ENCODE data around the gene PALM. TPM values are rescaled to one million over a fixed set of nuclear protein-coding genes. Genes with fewer than 3 reads are reported as not detected.

The PALM gene
- total RNA-seq, 1 experiment from 2014 or later: 18.5 TPM

GRCh38 chr19:750640-751423 lies 42.1 kb downstream of the PALM start, which contains the start of gene MISP:
MISP (plus strand) TSS chr19:751112; CDS start chr19:756947, 5,835 bp downstream.
- Histone ChIP-seq H3K27ac (ENCODE audit: insufficient read length, low read depth, low read length) (no peak within 1 kb of the TSS), H3K18ac (ENCODE audit: insufficient read length, low read depth, low read length) (no peak within 1 kb of the TSS), H3K4ac (ENCODE audit: low read depth, low read length) (no peak within 1 kb of the TSS), H4K5ac (ENCODE audit: insufficient read length, low read depth, low read length) (no peak within 1 kb of the TSS), H4K20me1 (ENCODE audit: control insufficient read depth, insufficient read depth, insufficient read length) (no peaks in the 10 kb centered on the region), H3K23me2 (ENCODE audit: insufficient read length, low read depth, low read length, poor library complexity, severe bottlenecking) (no peaks in the 10 kb centered on the region), H2AK5ac (ENCODE audit: insufficient read length, low read length) (no peak within 1 kb of the TSS), H3K27me3 (ENCODE audit: insufficient read depth, low read length) (no peaks in the 10 kb centered on the region), H2BK15ac (ENCODE audit: low read depth, low read length) (no peak within 1 kb of the TSS), H2BK120ac (ENCODE audit: low read depth, low read length, poor library complexity, severe bottlenecking) (no peak within 1 kb of the TSS), H2BK12ac (ENCODE audit: insufficient read length, low read depth, low read length) (no peak within 1 kb of the TSS), H3K4me1 (ENCODE audit: insufficient read depth, low read length) (no peaks in the 10 kb centered on the region), H3K9me3 (ENCODE audit: control insufficient read depth, low read depth, low read length) (no peaks in the 10 kb centered on the region), H2BK5ac (ENCODE audit: insufficient read length, low read length) (no peak within 1 kb of the TSS), H3K4me2 (ENCODE audit: insufficient read depth, insufficient read length, low read length) (no peak within 1 kb of the TSS), H2BK20ac (ENCODE audit: low read depth, low read length, poor library complexity, severe bottlenecking) (no peak within 1 kb of the TSS), H4K8ac (replicated peaks; ENCODE audit: insufficient read length, low read depth, low read length) (no peak within 1 kb of the TSS), H3K79me2 (ENCODE audit: insufficient read depth, low read length) (no peaks in the 10 kb centered on the region), H4K91ac (ENCODE audit: insufficient read length, low read depth, low read length) (no peak within 1 kb of the TSS), H3K14ac (ENCODE audit: insufficient read depth, low read length) (no peak within 1 kb of the TSS), H3K56ac (ENCODE audit: insufficient read length, low read depth, low read length) (no peak within 1 kb of the TSS), H2AFZ (ENCODE audit: low read length) (no peak within 1 kb of the TSS), H3K79me1 (ENCODE audit: insufficient read depth, low read depth, low read length, poor library complexity, severe bottlenecking) (no peaks in the 10 kb centered on the region), H3K9ac (ENCODE audit: extremely low read depth, insufficient read length, low read length) (no peak within 1 kb of the TSS), H3K23ac (ENCODE audit: insufficient read length, low read depth, low read length) (no peak within 1 kb of the TSS), H3T11ph (ENCODE audit: low read length) (no peak within 1 kb of the TSS)
- H3K9me3 Mint-ChIP-seq: peaks cover 2 to 5% of the 10 kb centered on the region in 2 experiments; a peak in 3 of 5 replicates
- H3K4me1 Mint-ChIP-seq: 0 out of 4 replicates have a peak, but pooled peaks cover 0 to 8% of the 10 kb centered on the region in 2 experiments
- no CpG with 5 or more reads among the region's 31 CpGs for WGBS (ENCODE audit: extremely low coverage, insufficient read length, low lambda C conversion rate)
- TF ChIP-seq, protein P1, sequence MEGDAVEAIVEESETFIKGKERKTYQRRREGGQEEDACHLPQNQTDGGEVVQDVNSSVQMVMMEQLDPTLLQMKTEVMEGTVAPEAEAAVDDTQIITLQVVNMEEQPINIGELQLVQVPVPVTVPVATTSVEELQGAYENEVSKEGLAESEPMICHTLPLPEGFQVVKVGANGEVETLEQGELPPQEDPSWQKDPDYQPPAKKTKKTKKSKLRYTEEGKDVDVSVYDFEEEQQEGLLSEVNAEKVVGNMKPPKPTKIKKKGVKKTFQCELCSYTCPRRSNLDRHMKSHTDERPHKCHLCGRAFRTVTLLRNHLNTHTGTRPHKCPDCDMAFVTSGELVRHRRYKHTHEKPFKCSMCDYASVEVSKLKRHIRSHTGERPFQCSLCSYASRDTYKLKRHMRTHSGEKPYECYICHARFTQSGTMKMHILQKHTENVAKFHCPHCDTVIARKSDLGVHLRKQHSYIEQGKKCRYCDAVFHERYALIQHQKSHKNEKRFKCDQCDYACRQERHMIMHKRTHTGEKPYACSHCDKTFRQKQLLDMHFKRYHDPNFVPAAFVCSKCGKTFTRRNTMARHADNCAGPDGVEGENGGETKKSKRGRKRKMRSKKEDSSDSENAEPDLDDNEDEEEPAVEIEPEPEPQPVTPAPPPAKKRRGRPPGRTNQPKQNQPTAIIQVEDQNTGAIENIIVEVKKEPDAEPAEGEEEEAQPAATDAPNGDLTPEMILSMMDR (conservative IDR thresholded peaks at IDR 0.05): no peak
- H3K27me3 Mint-ChIP-seq (ENCODE audit: low read depth): 0 out of 2 replicates have a peak, but pooled peaks cover 3% of the 10 kb centered on the region
- no peak within 1 kb of the TSS for H3K27ac Mint-ChIP-seq
- DNase-seq: no peak
- no peak within 1 kb of the TSS for H3K4me3 Mint-ChIP-seq
- peaks cover 0 to 7% (median 2%) of the 10 kb centered on the region in 3 experiments; a peak in 1 of 7 replicates for H3K36me3 Mint-ChIP-seq (ENCODE audit: insufficient read depth in 1 of 3, low read depth in 3 of 3)
